Kidney epithelial cell (primary cell): ENCODE data around the gene TSBP1. TPM values are rescaled to one million over a fixed set of nuclear protein-coding genes. Genes with fewer than 3 reads are reported as not detected.

Experiments used
- DNase-seq: peaks from one replicate; pipeline ENCODE4 v3.0.0-alpha.2; 2010; ENCODE audit warnings: low read depth
- H3K27me3 ChIP-seq: 2 replicates; pipeline ENCODE4 v1.6.0; 2011; ENCODE audit warnings: low read length; ENCODE audit not compliant: control insufficient read depth, insufficient read depth
- H3K36me3 ChIP-seq: 2 replicates; pipeline ENCODE4 v1.5.1; 2011; ENCODE audit warnings: low read length; ENCODE audit not compliant: control insufficient read depth, insufficient read depth
- H3K4me3 ChIP-seq: 2 replicates; pipeline ENCODE4 v1.5.1; 2011; ENCODE audit warnings: low read depth, mild to moderate bottlenecking, control low read depth, low read length
- CTCF ChIP-seq: IDR thresholded peaks from 2 replicates; pipeline ENCODE4 v1.5.1; 2011; ENCODE audit warnings: mild to moderate bottlenecking, moderate library complexity, low read length, control low read depth, inconsistent platforms; ENCODE audit not compliant: insufficient read depth, poor library complexity, severe bottlenecking
- total RNA-seq: library from RNA; depleted of rRNA; stranded (reverse); fragments of >200 nt; gene quantifications from 2 replicates; pipeline ENCODE4 v1.2.3, GENCODE V29; 2015

The TSBP1 gene
- total RNA-seq, 1 donor from 2014 or later: not detected

- no peaks in the 10 kb centered on the region for H3K36me3 ChIP-seq
- peak; percentile 19 for DNase-seq
- H3K27me3 ChIP-seq: peaks cover 2% of the 10 kb centered on the region
- TF ChIP-seq CTCF: peak; percentile 93
- no peak overlapping the region for H3K4me3 ChIP-seq
These were observed 126.7 kb downstream of the TSBP1 start for GRCh38 chr6:32244946-32245398.

GRCh38 chr6:32244270-32244669 is 127.4 kb downstream of the TSBP1 start:
- TF ChIP-seq CTCF: no peak
- Histone ChIP-seq H3K4me3 (no peak overlapping the region), H3K36me3 (no peaks in the 10 kb centered on the region), H3K27me3 (peaks cover 2% of the 10 kb centered on the region)
- no peak for DNase-seq

Other genes with a start within 250 kb of the TSBP1 start
- 42.5 and 47.0 TPM in 2 replicates for gene ATF6B, start 243.7 kb downstream of the TSBP1 start, total RNA-seq
- 4.6 and 5.3 TPM in 2 replicates for gene FKBPL, start 241.6 kb downstream of the TSBP1 start, total RNA-seq
- gene PRRT1, start 220.0 kb downstream of the TSBP1 start, total RNA-seq: 0.27 TPM in 1 of 2 replicates, not detected in the other
- 12.9 and 20.5 TPM in 2 replicates for gene PPT2, start 217.8 kb downstream of the TSBP1 start, total RNA-seq
- 2.6 and 5.1 TPM in 2 replicates for gene EGFL8, start 207.3 kb downstream of the TSBP1 start, total RNA-seq
- gene AGPAT1, start 195.8 kb downstream of the TSBP1 start, total RNA-seq: 57.2 and 62.3 TPM in 2 replicates
- 76.8 and 90.1 TPM in 2 replicates for gene RNF5, start 193.5 kb downstream of the TSBP1 start, total RNA-seq
- gene AGER, start 187.7 kb downstream of the TSBP1 start, total RNA-seq: 0.25 and 2.7 TPM in 2 replicates
- gene PBX2, start 181.7 kb downstream of the TSBP1 start, total RNA-seq: 37.5 and 40.7 TPM in 2 replicates
- gene GPSM3, start 179.3 kb downstream of the TSBP1 start, total RNA-seq: 20.8 and 25.6 TPM in 2 replicates
- 2.4 and 2.9 TPM in 2 replicates for gene NOTCH4, start 147.8 kb downstream of the TSBP1 start, total RNA-seq
- not detected in 2 replicates for gene BTNL2, start 35.3 kb upstream of the TSBP1 start, total RNA-seq
- gene HLA-DRA, start 68.0 kb upstream of the TSBP1 start, total RNA-seq: 0.38 and 0.62 TPM in 2 replicates
- 0.21 TPM in 1 of 2 replicates, not detected in the other for gene HLA-DRB5, start 158.4 kb upstream of the TSBP1 start, total RNA-seq
- gene HLA-DRB1, start 217.9 kb upstream of the TSBP1 start, total RNA-seq: 2.6 and 4.0 TPM in 2 replicates